HS-27A (cell line): Measurements from ENCODE around the gene KIF3C.
"Not testable (repeated sequence)": the region's sequence is repeated elsewhere in the genome, so short reads cannot be mapped to it uniquely, and the experiment has no call there.

Experiments used
- DNase-seq: peaks from one replicate; pipeline ENCODE4 v3.0.0-alpha.2; 2012; ENCODE audit warnings: low read depth, missing footprints

KIF3C gene

GRCh38 chr2:25982273-25982967 lies at the start of gene KIF3C:
Gene KIF3C, minus strand, starts transcription at chr2:25982497. Its CDS starts 580 bp downstream, at chr2:25981917.
- DNase-seq = no peak

GRCh38 chr2:26028083-26028482 lies 45.8 kb upstream of the KIF3C start:
- not testable (repeated sequence) for DNase-seq

GRCh38 chr2:26025509-26025908 lies 43.2 kb upstream of the KIF3C start:
- no peak for DNase-seq

GRCh38 chr2:26024260-26024659 lies 42.0 kb upstream of the KIF3C start:
- DNase-seq = no peak

GRCh38 chr2:26020231-26020640 lies 37.9 kb upstream of the KIF3C start:
- DNase-seq = no peak

- DNase-seq = peak; percentile 49
These were observed 36.1 kb upstream of the KIF3C start for GRCh38 chr2:26018184-26019055.

- DNase-seq = no peak
These were observed 35.3 kb upstream of the KIF3C start for GRCh38 chr2:26017464-26018183.

- not testable (repeated sequence) for DNase-seq
These were observed 34.4 kb upstream of the KIF3C start for GRCh38 chr2:26016706-26017045.

- DNase-seq = no peak
These were observed 33.9 kb upstream of the KIF3C start for GRCh38 chr2:26016012-26016705.

- DNase-seq = no peak
These were observed 31.4 kb upstream of the KIF3C start for GRCh38 chr2:26013668-26014067.

GRCh38 chr2:26011990-26012856 lies 29.9 kb upstream of the KIF3C start:
- peak; percentile 46 for DNase-seq

- no peak for DNase-seq
These were observed 29.3 kb upstream of the KIF3C start for GRCh38 chr2:26011609-26011989.

- no peak for DNase-seq
These were observed 28.6 kb upstream of the KIF3C start for GRCh38 chr2:26010943-26011342.

- no peak for DNase-seq
These were observed 27.3 kb upstream of the KIF3C start for GRCh38 chr2:26009567-26009963.

GRCh38 chr2:26008851-26009566 lies 26.7 kb upstream of the KIF3C start:
- DNase-seq = no peak

- no peak for DNase-seq
These were observed 25.8 kb upstream of the KIF3C start for GRCh38 chr2:26008095-26008494.

- DNase-seq = no peak
These were observed 20.5 kb upstream of the KIF3C start for GRCh38 chr2:26002632-26003310.

GRCh38 chr2:26001743-26002351 lies 19.6 kb upstream of the KIF3C start:
- DNase-seq = no peak

GRCh38 chr2:26000561-26001082 lies 18.3 kb upstream of the KIF3C start:
- no peak for DNase-seq
